ENCODE measurements around the gene OR7A10.

Gene OR7A10

DNA sequence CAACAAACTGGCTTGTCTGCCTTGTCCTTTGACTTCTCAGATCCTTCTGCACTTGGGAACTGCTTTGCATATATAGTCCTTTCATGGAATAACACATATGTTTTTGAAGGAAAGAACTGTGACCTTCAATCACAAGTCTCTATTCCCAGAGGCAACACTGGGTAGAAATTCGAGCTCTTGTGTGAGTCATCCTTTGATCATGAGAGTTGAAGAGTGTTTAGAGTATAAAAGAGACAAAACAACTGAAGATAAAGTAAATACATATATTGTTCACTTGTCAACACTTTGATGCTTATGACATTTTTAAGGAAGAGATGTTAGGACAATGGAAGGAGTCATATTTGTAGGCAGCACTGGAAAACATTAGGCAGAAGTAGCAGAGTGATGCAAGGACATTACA lies 8.5 kb downstream of the OR7A10 start:
- H4K20me1 ChIP-seq (ENCODE audit: insufficient read depth): no peaks in the 10 kb centered on the region
- H3K27ac ChIP-seq: no peak overlapping the region
- no peaks in the 10 kb centered on the region for H3K79me2 ChIP-seq (ENCODE audit: insufficient read depth, low read depth)
- no peak overlapping the region for H3K4me2 ChIP-seq
- H3K4me1 ChIP-seq (ENCODE audit: low read depth, poor library complexity, severe bottlenecking): no peaks in the 10 kb centered on the region
- TF ChIP-seq, protein P1, sequence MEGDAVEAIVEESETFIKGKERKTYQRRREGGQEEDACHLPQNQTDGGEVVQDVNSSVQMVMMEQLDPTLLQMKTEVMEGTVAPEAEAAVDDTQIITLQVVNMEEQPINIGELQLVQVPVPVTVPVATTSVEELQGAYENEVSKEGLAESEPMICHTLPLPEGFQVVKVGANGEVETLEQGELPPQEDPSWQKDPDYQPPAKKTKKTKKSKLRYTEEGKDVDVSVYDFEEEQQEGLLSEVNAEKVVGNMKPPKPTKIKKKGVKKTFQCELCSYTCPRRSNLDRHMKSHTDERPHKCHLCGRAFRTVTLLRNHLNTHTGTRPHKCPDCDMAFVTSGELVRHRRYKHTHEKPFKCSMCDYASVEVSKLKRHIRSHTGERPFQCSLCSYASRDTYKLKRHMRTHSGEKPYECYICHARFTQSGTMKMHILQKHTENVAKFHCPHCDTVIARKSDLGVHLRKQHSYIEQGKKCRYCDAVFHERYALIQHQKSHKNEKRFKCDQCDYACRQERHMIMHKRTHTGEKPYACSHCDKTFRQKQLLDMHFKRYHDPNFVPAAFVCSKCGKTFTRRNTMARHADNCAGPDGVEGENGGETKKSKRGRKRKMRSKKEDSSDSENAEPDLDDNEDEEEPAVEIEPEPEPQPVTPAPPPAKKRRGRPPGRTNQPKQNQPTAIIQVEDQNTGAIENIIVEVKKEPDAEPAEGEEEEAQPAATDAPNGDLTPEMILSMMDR (conservative IDR thresholded peaks at IDR 0.05; ENCODE audit: low read depth, low read length): no peak
- H3K4me3 ChIP-seq (IDR thresholded peaks at IDR 0.05; ENCODE audit: insufficient read depth, low read depth, low read length): no peak overlapping the region
- peaks cover 8% of the 10 kb centered on the region for H3K27me3 ChIP-seq (ENCODE audit: insufficient read depth, low read depth)
- no peak overlapping the region for H2AFZ ChIP-seq (ENCODE audit: low read depth)
- H3K36me3 ChIP-seq (ENCODE audit: insufficient read depth): no peaks in the 10 kb centered on the region
- no peak overlapping the region for H3K9ac ChIP-seq

DNA sequence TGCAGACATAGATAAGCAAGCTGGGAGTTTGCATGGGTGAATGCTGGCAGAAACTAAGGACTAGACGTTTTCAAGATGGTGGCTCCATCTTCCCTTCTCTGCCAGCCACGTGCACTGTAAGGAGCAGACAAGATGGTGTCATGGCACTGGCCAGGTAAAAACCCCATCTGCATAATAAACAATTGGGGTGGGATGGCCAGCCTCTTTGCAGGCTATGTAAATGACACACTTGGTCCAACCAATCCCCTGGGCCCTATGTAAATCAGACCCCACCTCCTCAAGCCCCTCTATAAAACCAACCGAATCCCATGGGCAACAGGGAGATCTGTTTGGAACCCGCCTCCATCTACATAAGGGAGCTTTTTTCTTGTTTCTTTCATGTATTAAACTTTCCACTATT lies 11.3 kb downstream of the OR7A10 start:
- H3K36me3 ChIP-seq (ENCODE audit: insufficient read depth): no peaks in the 10 kb centered on the region
- no peaks in the 10 kb centered on the region for H4K20me1 ChIP-seq (ENCODE audit: insufficient read depth)
- no peak overlapping the region for H3K4me3 ChIP-seq (IDR thresholded peaks at IDR 0.05; ENCODE audit: insufficient read depth, low read depth, low read length)
- no peak overlapping the region for H3K27ac ChIP-seq
- H3K27me3 ChIP-seq (ENCODE audit: insufficient read depth, low read depth): peaks cover 8% of the 10 kb centered on the region
- H3K4me2 ChIP-seq: no peak overlapping the region
- TF ChIP-seq, protein P1 (conservative IDR thresholded peaks at IDR 0.05; ENCODE audit: low read depth, low read length): no peak
- no peaks in the 10 kb centered on the region for H3K79me2 ChIP-seq (ENCODE audit: insufficient read depth, low read depth)
- no peaks in the 10 kb centered on the region for H3K4me1 ChIP-seq (ENCODE audit: low read depth, poor library complexity, severe bottlenecking)
- H3K9ac ChIP-seq: no peak overlapping the region
- no peak overlapping the region for H2AFZ ChIP-seq (ENCODE audit: low read depth)

DNA sequence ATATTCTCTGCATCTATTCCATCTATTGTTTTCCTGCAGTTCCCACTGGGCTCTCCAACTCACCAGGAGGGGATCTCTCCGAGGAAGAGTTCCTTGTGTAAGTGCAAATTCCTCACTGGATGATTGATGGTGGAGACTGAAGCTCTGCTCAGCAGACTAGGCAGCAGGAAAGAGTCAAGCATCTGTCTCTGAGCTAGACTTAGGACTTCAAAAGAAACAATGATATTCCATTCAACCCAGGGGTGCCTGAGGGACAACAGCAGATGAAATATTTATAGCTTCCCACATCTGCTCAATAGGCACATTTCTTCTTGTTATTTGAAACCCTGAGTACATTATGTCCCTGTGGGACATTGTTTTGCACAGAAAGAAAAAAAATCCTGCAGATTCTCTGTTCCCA lies 13.7 kb downstream of the OR7A10 start, which contains the start of the genes OR7A5 and OR7C1:
OR7A5 (minus strand) TSS at position 175 of the 400 bp plus-strand sequence. CDS start 6,944 bp downstream, outside the sequence.
OR7C1 (minus strand) TSS at position 175 of the 400 bp plus-strand sequence. CDS start 35,049 bp downstream, outside the sequence.
- peaks cover 8% of the 10 kb centered on the region for H3K27me3 ChIP-seq (ENCODE audit: insufficient read depth, low read depth)
- no peaks in the 10 kb centered on the region for H3K4me1 ChIP-seq (ENCODE audit: low read depth, poor library complexity, severe bottlenecking)
- no peak within 1 kb of the TSS for H2AFZ ChIP-seq (ENCODE audit: low read depth)
- H4K20me1 ChIP-seq (ENCODE audit: insufficient read depth): no peaks in the 10 kb centered on the region
- no peak within 1 kb of the TSS for H3K4me2 ChIP-seq
- TF ChIP-seq, protein P1 (conservative IDR thresholded peaks at IDR 0.05; ENCODE audit: low read depth, low read length): no peak
- H3K9ac ChIP-seq: no peak within 1 kb of the TSS
- H3K4me3 ChIP-seq (IDR thresholded peaks at IDR 0.05; ENCODE audit: insufficient read depth, low read depth, low read length): no peak within 1 kb of the TSS
- no peaks in the 10 kb centered on the region for H3K36me3 ChIP-seq (ENCODE audit: insufficient read depth)
- no peaks in the 10 kb centered on the region for H3K79me2 ChIP-seq (ENCODE audit: insufficient read depth, low read depth)
- H3K27ac ChIP-seq: no peak within 1 kb of the TSS

DNA sequence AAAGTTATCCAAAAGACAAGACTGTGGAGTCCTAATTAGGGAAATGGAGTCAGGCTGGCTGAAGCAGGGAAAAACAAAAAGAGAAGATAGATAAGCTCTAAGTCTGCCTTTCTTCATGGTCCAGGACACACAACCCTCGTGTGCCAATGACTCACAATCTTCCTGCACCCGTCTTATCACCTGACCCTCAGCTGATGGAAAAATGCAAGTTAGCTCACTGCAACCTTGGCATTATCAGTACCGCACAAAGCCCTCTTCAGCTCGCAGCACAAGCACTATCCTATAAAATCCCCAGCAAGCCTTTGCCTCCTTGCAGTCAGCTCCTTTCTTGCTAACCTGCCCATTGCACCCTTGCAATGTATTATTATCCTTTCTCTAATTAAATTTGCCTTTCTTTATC lies 18.0 kb downstream of the OR7A10 start:
- Histone ChIP-seq H3K9ac (no peak overlapping the region), H4K20me1 (ENCODE audit: insufficient read depth) (no peaks in the 10 kb centered on the region), H3K27ac (no peak overlapping the region), H3K4me2 (no peak overlapping the region), H3K79me2 (ENCODE audit: insufficient read depth, low read depth) (no peaks in the 10 kb centered on the region), H3K27me3 (ENCODE audit: insufficient read depth, low read depth) (no peaks in the 10 kb centered on the region; the same call in 1 of the 2 replicates), H3K4me1 (ENCODE audit: low read depth, poor library complexity, severe bottlenecking) (no peaks in the 10 kb centered on the region), H3K4me3 (IDR thresholded peaks at IDR 0.05; ENCODE audit: insufficient read depth, low read depth, low read length) (no peak overlapping the region), H3K36me3 (ENCODE audit: insufficient read depth) (no peaks in the 10 kb centered on the region), H2AFZ (ENCODE audit: low read depth) (no peak overlapping the region)
- TF ChIP-seq, protein P1 (conservative IDR thresholded peaks at IDR 0.05; ENCODE audit: low read depth, low read length): no peak
